ENCODE results near the gene PSD2. TPM values are rescaled to one million over a fixed set of nuclear protein-coding genes. Genes with fewer than 3 reads are reported as not detected.

Gene PSD2
- total RNA-seq, 1 donor from 2014 or later = 0.62 TPM

GRCh38 chr5:139851558-139851957, 56.0 kb downstream of the PSD2 start:
- Mint-ChIP-seq H3K27ac (ENCODE audit: unreplicated experiment) (no peak overlapping the region), H3K27me3 (ENCODE audit: unreplicated experiment) (peaks cover 31% of the 10 kb centered on the region), H3K4me1 (ENCODE audit: unreplicated experiment) (peaks cover 3% of the 10 kb centered on the region)

DNA sequence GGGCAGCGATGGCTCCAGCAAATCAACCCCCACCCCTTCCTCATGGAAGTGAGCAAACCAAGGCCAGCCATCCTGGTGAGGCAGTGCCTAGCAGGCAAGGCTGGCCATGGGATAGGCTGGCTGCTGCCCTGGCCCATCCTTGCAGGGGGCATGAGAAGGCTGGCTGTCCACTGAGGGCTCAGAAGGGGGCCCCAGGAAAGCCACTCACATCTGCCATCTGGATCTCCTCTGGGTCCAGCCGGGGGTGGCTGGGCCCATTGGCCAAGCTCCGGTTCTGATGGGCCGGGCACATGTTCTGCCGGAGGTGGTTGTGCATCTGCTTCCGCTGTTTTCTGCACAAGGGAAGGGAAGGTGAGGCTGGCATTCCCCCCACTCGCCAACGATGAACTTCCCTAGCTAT, 57.1 kb downstream of the PSD2 start:
- peaks cover 3% of the 10 kb centered on the region for H3K4me1 Mint-ChIP-seq (ENCODE audit: unreplicated experiment)
- H3K4me3 Mint-ChIP-seq (ENCODE audit: unreplicated experiment) = no peak overlapping the region

More at GRCh38 chr5:139851558-139851957, 56.0 kb downstream of the PSD2 start:
- Mint-ChIP-seq H3K4me3 (ENCODE audit: unreplicated experiment) (no peak overlapping the region), H3K36me3 (ENCODE audit: unreplicated experiment) (no peaks in the 10 kb centered on the region), H3K9me3 (ENCODE audit: unreplicated experiment) (no peaks in the 10 kb centered on the region)
- TF ChIP-seq CTCF (IDR thresholded peaks at IDR 0.05) = no peak
- no peak for DNase-seq (ENCODE audit: extremely low spot score, unreplicated experiment)

DNA sequence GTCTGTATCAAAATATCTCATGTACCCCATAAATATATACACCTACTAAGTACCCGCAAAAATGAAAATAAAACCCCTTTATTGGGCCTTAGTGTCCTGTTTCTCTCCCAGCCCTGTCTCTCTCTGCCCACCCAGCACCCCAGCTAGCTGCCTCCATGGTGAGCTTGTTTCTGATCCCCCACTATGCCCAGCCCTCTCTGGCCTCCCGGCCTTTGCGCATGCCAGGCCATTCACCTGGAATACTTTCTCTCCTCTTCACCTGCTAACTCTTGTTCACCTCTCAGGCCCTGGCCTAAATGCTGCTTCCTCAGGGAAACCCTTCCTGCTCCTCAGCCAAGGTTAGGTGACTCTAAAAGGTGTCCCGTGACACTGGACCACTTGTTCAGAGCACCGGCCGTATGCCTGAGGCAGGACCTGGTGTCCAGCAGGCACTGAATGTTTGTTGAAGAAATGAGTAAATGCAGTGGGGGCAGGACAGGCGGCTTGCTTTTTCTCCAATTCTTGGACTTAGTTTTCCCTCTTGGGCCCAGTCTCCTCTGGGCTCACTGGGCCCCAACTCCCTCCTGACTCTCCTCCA, 58.5 kb downstream of the PSD2 start:
- H3K9me3 Mint-ChIP-seq (ENCODE audit: unreplicated experiment) = no peaks in the 10 kb centered on the region
- peaks cover 25% of the 10 kb centered on the region for H3K27me3 Mint-ChIP-seq (ENCODE audit: unreplicated experiment)
- H3K36me3 Mint-ChIP-seq (ENCODE audit: unreplicated experiment) = no peaks in the 10 kb centered on the region
- no peak for TF ChIP-seq CTCF (IDR thresholded peaks at IDR 0.05)
- DNase-seq (ENCODE audit: extremely low spot score, unreplicated experiment) = no peak
- H3K4me1 Mint-ChIP-seq (ENCODE audit: unreplicated experiment) = peaks cover 3% of the 10 kb centered on the region
- H3K27ac Mint-ChIP-seq (ENCODE audit: unreplicated experiment) = no peak overlapping the region
- H3K4me3 Mint-ChIP-seq (ENCODE audit: unreplicated experiment) = no peak overlapping the region

More for the DNA sequence above, 57.1 kb downstream of the PSD2 start:
- Mint-ChIP-seq H3K27me3 (ENCODE audit: unreplicated experiment) (peaks cover 25% of the 10 kb centered on the region), H3K36me3 (ENCODE audit: unreplicated experiment) (no peaks in the 10 kb centered on the region), H3K27ac (ENCODE audit: unreplicated experiment) (no peak overlapping the region), H3K9me3 (ENCODE audit: unreplicated experiment) (no peaks in the 10 kb centered on the region)
- no peak for DNase-seq (ENCODE audit: extremely low spot score, unreplicated experiment)
- TF ChIP-seq CTCF (IDR thresholded peaks at IDR 0.05) = no peak

GRCh38 chr5:139854953-139855352, 59.3 kb downstream of the PSD2 start:
- H3K4me3 Mint-ChIP-seq (ENCODE audit: unreplicated experiment) = no peak overlapping the region
- no peaks in the 10 kb centered on the region for H3K9me3 Mint-ChIP-seq (ENCODE audit: unreplicated experiment)
- peaks cover 18% of the 10 kb centered on the region for H3K27me3 Mint-ChIP-seq (ENCODE audit: unreplicated experiment)
- no peak for TF ChIP-seq CTCF (IDR thresholded peaks at IDR 0.05)
- H3K36me3 Mint-ChIP-seq (ENCODE audit: unreplicated experiment) = no peaks in the 10 kb centered on the region
- H3K4me1 Mint-ChIP-seq (ENCODE audit: unreplicated experiment) = no peaks in the 10 kb centered on the region
- no peak overlapping the region for H3K27ac Mint-ChIP-seq (ENCODE audit: unreplicated experiment)
- no peak for DNase-seq (ENCODE audit: extremely low spot score, unreplicated experiment)

DNA sequence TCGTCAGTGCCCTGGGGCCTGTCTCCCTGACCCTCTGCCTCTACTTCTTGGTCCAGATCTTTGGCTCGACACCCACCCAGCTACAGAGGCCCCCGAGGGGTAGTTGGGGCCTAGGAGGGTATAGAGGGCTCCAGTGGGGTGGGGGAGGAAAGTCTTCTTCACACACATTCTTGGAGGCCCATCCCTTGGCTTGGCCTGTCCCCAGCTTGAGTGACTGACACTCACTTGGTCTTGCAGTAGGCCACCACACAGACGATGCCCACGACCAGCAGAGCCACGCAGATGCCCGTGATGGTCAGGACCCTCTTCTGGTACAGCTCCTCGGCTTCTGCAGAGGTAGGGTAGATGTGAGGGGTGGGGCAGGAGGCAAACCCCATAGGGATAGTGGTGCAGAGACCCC, 59.8 kb downstream of the PSD2 start:
- H3K27ac Mint-ChIP-seq (ENCODE audit: unreplicated experiment) = no peak overlapping the region
- DNase-seq (ENCODE audit: extremely low spot score, unreplicated experiment) = no peak
- H3K9me3 Mint-ChIP-seq (ENCODE audit: unreplicated experiment) = no peaks in the 10 kb centered on the region
- peaks cover 17% of the 10 kb centered on the region for H3K27me3 Mint-ChIP-seq (ENCODE audit: unreplicated experiment)
- H3K4me3 Mint-ChIP-seq (ENCODE audit: unreplicated experiment) = no peak overlapping the region
- H3K36me3 Mint-ChIP-seq (ENCODE audit: unreplicated experiment) = no peaks in the 10 kb centered on the region
- H3K4me1 Mint-ChIP-seq (ENCODE audit: unreplicated experiment) = no peaks in the 10 kb centered on the region
- TF ChIP-seq CTCF (IDR thresholded peaks at IDR 0.05) = no peak
